ENCODE results near the gene APLF.
"Not testable (repeated sequence)": the region's sequence is repeated elsewhere in the genome, so short reads cannot be mapped to it uniquely, and the experiment has no call there.

The APLF gene

GRCh38 chr2:68537011-68537410 lies 69.6 kb downstream of the APLF start:
- DNase-seq = no peak

GRCh38 chr2:68537809-68538208 lies 70.4 kb downstream of the APLF start:
- no peak for DNase-seq

GRCh38 chr2:68544811-68545210 lies 77.4 kb downstream of the APLF start:
- DNase-seq = no peak

GRCh38 chr2:68548396-68548795 lies 81.0 kb downstream of the APLF start:
- DNase-seq = no peak

- DNase-seq = no peak
Observed at GRCh38 chr2:68553098-68553497, 85.7 kb downstream of the APLF start.

GRCh38 chr2:68555425-68556206 lies 88.2 kb downstream of the APLF start:
- not testable (repeated sequence) for DNase-seq

- no peak for DNase-seq
Observed at GRCh38 chr2:68556381-68556780, 89.0 kb downstream of the APLF start.

- DNase-seq = no peak
Observed at GRCh38 chr2:68558576-68558975, 91.2 kb downstream of the APLF start.

- DNase-seq = no peak
Observed at GRCh38 chr2:68559692-68560091, 92.3 kb downstream of the APLF start.

- DNase-seq = no peak
Observed at GRCh38 chr2:68560545-68560944, 93.2 kb downstream of the APLF start.

GRCh38 chr2:68561372-68561771 lies 94.0 kb downstream of the APLF start:
- no peak for DNase-seq

- DNase-seq = no peak
Observed at GRCh38 chr2:68562934-68563333, 95.5 kb downstream of the APLF start.

- no peak for DNase-seq
Observed at GRCh38 chr2:68564426-68564825, 97.0 kb downstream of the APLF start.

GRCh38 chr2:68565273-68565672 lies 97.9 kb downstream of the APLF start:
- no peak for DNase-seq

- no peak for DNase-seq
Observed at GRCh38 chr2:68565858-68566257, 98.5 kb downstream of the APLF start.

- no peak for DNase-seq
Observed at GRCh38 chr2:68566362-68566761, 99.0 kb downstream of the APLF start.

GRCh38 chr2:68568116-68568515 lies 100.7 kb downstream of the APLF start:
- DNase-seq = no peak

- DNase-seq = no peak
Observed at GRCh38 chr2:68569604-68570003, 102.2 kb downstream of the APLF start.

- DNase-seq = not testable (repeated sequence)
Observed at GRCh38 chr2:68570434-68570833, 103.0 kb downstream of the APLF start.

GRCh38 chr2:68574202-68574791 lies 106.9 kb downstream of the APLF start:
- DNase-seq = no peak

GRCh38 chr2:68577183-68577582 lies 109.8 kb downstream of the APLF start:
- no peak for DNase-seq

GRCh38 chr2:68579689-68580088 lies 112.3 kb downstream of the APLF start:
- no peak for DNase-seq

- DNase-seq = no peak
Observed at GRCh38 chr2:68588589-68588988, 121.2 kb downstream of the APLF start.

GRCh38 chr2:68589963-68590362 lies 122.6 kb downstream of the APLF start:
- no peak for DNase-seq

GRCh38 chr2:68590702-68591101 lies 123.3 kb downstream of the APLF start:
- no peak for DNase-seq
